GM13976 (cell line): ENCODE measurements around the gene FAM200C.

ENCODE experiments used
- DNase-seq: peaks from one replicate; pipeline ENCODE4 v3.0.0; 2012; ENCODE audit warnings: low spot score
- in situ Hi-C: fragments of 300-500 bp; cut with MboI; formaldehyde crosslinking; loops from one replicate; pipeline ENCODE4 v1.12.0; 2022; ENCODE audit warnings: low sequenced_read_pairs, mixed read lengths, inconsistent platforms; ENCODE audit not compliant: unreplicated experiment
- TF ChIP-seq, protein P1 (sequence below): IDR thresholded peaks from 2 replicates; pipeline ENCODE4 v1.5.1; 2012; ENCODE audit warnings: borderline replicate concordance, mild to moderate bottlenecking; ENCODE audit not compliant: insufficient read depth; ENCODE audit errors: extremely low read depth, missing control alignments, control extremely low read depth

FAM200C gene

DNA sequence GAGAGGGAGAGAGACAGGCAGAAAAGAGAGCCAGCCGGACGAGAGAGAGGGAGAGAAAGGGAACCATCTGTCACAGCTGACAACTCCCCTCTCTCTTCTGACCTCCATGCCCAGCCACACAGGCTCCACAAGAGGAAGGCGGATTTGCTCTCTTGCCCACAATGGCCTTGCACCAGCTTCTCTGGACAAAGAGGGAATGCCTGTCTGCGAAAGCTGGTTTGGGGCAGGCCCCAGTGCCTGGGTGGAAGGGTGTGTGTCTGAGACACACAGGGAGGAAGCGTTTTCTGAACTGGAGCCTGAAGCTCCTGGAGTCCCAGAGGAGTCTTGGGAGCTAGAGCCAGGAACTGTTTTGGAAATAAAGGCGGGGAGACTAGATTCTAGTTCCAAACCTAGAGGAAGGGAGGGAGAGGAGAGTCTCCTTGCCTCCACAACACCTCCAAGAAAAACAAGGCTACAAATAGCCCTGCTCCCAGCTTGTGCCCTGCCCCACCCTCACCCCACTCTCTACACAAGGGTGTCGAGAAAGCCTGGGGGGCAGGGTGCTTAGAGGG lies 41.9 kb downstream of the FAM200C start:
- in situ Hi-C loops = no loop called here
- no peak for DNase-seq
- TF ChIP-seq, protein P1, sequence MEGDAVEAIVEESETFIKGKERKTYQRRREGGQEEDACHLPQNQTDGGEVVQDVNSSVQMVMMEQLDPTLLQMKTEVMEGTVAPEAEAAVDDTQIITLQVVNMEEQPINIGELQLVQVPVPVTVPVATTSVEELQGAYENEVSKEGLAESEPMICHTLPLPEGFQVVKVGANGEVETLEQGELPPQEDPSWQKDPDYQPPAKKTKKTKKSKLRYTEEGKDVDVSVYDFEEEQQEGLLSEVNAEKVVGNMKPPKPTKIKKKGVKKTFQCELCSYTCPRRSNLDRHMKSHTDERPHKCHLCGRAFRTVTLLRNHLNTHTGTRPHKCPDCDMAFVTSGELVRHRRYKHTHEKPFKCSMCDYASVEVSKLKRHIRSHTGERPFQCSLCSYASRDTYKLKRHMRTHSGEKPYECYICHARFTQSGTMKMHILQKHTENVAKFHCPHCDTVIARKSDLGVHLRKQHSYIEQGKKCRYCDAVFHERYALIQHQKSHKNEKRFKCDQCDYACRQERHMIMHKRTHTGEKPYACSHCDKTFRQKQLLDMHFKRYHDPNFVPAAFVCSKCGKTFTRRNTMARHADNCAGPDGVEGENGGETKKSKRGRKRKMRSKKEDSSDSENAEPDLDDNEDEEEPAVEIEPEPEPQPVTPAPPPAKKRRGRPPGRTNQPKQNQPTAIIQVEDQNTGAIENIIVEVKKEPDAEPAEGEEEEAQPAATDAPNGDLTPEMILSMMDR = no peak

DNA sequence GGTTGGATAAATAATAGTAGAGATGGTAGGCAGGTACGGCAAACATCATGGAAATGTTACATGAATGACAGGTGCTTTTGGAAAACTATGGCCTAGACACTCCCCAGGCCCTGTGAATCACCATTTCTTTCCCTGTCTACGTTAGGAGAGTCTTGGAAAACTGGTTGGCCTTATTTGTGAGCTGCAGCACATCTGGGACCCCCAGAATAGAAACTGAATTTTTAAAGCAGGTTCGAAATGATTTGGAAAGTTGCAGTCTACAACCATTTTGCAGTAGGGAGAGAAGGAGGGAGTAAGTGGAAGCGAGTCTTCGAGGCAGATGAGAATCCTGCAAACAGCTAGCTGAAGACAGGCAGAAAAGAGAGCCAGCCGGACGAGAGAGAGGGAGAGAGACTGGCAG lies 42.5 kb downstream of the FAM200C start:
- in situ Hi-C loops = no loop called here

GRCh38 chr5:160356550-160357347 lies 43.1 kb downstream of the FAM200C start:
- no peak for DNase-seq
- in situ Hi-C loops = no loop called here
- TF ChIP-seq, protein P1 = no peak

More for the DNA sequence above, 42.5 kb downstream of the FAM200C start:
- no peak for DNase-seq
- TF ChIP-seq, protein P1 = no peak

DNA sequence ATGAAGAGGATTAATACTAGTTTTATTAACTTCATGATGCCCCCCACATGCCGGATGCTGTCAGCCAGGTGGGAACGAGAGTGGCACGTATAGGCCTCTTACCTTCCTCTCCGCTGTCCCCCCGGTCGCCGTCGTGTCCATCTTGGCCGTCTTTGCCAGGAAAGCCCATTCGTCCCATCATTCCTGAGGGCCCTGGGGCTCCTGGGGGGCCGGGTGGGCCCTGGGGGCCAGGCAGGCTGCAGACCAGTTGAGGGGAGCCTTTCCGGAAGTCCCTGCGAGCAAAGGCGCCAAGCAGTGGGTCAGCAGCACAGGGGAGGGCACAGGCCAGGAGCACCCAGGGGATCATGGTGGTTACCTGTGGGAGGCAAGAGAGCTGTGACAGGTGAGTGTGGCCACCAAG lies 45.2 kb downstream of the FAM200C start:
- TF ChIP-seq, protein P1 = no peak
- DNase-seq = no peak
- in situ Hi-C loops = no loop called here

GRCh38 chr5:160353379-160353778 lies 46.5 kb downstream of the FAM200C start:
- in situ Hi-C loops = no loop called here
- TF ChIP-seq, protein P1 = no peak
- DNase-seq = no peak

DNA sequence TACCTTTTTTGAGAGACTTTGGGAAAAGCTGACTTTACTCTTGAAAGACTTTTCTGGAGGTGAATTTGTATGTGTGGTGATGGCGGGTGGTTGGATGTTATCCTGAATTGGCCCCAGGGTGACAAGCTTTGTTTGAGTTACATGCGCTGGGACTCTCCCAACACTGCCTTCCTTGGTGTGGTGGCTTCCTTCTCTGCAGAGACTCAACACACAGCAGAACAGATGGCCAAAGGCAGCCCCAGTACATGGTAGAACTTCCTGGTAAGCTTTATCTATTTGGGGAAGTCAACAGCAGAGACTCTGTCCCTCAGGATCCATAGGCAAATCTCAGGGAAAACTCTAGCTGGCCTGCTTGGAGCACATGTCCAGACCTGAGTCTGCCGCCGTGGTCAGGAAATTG lies 47.5 kb downstream of the FAM200C start:
- DNase-seq = no peak
- TF ChIP-seq, protein P1 = no peak
- in situ Hi-C loops = no loop called here
